HG03378 (cell line): ENCODE data around the gene TMEM141.
"Not testable (repeated sequence)": the region's sequence is repeated elsewhere in the genome, so short reads cannot be mapped to it uniquely, and the experiment has no call there.

Experiments
- ATAC-seq: cut with Tn5 transposase; IDR thresholded peaks from one replicate; pipeline ENCODE4 v1.9.1; 2021; ENCODE audit warnings: mild to moderate bottlenecking, moderate library complexity; ENCODE audit not compliant: unreplicated experiment

TMEM141 gene

GRCh38 chr9:136773386-136774044, 17.6 kb upstream of the TMEM141 start:
- no peak for ATAC-seq

GRCh38 chr9:136774416-136775045, 16.6 kb upstream of the TMEM141 start:
- ATAC-seq: no peak

DNA sequence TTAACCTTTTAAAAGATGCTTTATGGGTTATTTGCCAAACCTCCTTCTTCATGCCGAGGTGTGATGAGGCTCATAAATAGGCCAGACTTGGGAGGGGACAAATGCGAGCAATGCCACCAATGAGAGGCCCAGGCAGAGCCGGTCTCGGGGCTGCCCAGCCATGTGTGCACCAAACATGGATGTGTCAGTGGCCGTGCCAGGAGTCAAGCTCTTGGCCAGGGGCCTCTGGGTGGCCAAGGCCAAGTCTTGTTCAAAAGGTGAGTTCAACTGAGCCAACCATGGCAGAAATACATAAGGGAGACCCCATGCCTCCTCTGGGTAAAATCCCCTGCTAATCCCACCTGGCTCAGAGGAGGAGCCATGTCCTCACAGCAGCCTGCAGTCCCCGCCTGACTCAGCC, 16.0 kb upstream of the TMEM141 start:
- ATAC-seq: no peak

- ATAC-seq: no peak
Observed at GRCh38 chr9:136776947-136777346, 14.2 kb upstream of the TMEM141 start.

DNA sequence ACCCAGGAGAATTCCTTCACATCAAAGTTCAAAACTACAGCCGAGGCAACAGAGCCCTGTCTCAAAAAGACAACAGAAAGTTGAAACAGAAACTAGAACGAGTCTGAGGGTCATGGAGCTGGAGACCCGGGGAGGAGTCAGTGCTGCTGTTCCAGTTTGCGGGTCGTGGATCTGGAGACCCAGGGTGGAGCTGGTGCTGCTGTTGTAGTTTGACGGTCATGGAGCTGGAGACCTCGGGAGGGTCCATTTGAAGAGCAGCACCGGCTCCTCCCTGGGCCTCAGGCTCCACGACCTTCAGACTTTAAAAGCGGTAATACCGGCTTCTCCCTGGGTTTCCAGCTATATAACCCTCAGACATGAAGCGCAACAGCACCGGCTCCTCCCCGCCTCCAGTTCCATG, 13.8 kb upstream of the TMEM141 start:
- no peak for ATAC-seq

DNA sequence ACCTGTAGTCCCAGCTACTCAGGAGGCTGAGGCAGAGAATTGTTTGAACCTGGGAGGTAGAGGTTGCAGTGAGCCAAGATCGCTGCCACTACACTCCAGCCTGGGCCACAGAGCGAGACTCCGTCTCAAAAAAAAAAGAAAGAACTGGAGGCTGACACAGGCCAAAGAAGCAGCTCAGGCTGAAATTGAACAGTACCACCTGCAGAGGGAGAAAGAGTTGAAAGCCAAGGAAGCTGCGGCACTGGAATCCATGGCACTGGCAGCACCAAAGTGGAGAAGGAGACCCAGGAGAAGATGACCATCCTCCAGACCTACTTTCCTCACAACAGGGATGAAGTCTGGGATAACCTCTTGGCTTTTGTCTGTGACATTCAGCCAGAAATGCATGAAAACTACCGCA, 11.3 kb upstream of the TMEM141 start:
- ATAC-seq: no peak

DNA sequence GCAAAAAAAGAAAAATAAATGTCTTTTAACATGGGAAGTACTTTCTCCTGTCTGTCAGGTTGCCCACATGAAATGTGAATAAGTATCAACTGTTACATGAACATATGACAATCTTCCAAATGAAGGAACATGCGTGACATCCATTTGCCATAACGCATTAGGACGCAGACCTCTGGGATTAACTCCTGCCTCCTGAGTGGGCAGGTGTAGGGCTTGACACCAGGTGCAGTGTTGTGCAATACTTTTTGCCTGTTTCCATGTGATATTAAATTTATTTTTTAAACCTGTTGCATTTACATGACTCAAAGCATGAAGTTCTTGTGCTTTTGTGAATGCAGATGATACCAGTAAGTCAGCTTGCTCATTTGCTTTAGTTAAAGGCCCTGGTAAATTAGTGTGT, 8.7 kb upstream of the TMEM141 start:
- no peak for ATAC-seq

- ATAC-seq: no peak
Observed at GRCh38 chr9:136784249-136784996, 6.7 kb upstream of the TMEM141 start.

DNA sequence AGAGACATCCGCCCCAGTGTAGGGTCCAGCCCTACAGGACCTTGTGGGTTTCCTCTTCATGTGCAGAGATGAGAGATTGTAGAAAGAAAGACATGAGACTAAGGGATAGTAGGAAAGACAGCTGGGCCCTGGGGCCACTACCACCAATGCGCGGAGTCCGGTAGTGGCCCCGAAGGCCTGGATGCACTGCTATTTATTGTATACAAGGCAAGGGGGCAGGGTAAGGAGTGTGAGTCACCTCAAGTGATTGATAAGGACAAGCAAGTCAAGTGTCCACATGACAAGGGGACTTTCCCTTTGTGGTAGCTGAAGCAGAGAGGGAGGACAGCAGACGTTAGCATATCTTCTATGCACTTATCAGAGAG, 6.2 kb upstream of the TMEM141 start:
- ATAC-seq: no peak

DNA sequence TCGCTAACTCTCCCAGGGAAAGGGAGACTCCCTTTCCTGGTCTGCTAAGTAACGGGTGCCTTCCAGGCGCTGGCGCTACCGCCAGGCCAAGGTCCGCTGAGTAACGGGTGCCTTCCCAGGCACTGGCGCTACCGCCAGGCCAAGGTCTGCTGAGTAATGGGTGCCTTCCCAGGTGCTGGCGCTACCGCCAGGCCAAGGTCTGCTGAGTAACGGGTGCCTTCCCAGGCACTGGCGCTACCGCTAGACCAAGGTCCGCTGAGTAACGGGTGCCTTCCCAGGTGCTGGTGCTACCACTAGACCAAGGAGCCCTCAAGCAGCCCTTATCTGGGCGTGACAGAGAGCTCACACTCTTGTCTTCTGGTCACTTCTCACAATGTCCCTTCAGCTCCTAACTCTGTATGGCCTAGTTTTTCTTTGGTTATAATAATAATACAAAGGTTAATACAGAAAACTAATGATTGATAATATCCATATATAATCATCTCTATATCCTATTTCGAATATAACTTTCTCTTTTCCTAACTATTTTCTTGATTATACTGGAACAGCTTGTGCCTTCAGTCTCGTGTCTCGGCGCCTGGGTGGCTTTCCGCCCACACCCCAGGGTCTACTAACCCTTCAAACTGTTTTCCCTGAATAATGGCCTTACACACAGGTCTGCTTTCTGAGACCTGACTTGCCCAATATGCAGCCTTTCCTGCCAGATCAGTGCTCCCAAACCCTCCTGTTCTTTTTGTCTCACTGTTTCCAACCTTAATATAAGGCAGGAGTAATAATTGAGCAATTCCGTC, 5.4 kb upstream of the TMEM141 start:
- not testable (repeated sequence) for ATAC-seq

DNA sequence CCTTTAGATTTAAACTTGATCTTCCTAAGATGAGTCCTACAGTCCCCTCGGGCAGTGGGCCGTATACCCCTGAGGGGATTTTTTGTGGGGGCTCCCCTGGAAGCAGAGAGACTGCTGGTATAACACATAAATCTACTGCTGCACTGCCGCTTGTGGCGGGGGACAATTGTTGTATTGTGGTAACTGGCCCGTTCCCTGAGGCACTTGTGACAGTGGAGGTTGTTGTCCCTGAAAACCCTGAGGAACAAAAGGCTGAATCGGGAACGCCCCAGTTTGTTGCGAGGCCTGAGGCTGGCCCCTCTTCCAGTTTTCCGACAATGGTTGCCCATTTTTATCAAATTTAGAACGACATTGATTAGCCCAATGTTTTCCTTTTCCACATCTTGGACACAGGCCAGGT, 4.7 kb upstream of the TMEM141 start:
- ATAC-seq: no peak

DNA sequence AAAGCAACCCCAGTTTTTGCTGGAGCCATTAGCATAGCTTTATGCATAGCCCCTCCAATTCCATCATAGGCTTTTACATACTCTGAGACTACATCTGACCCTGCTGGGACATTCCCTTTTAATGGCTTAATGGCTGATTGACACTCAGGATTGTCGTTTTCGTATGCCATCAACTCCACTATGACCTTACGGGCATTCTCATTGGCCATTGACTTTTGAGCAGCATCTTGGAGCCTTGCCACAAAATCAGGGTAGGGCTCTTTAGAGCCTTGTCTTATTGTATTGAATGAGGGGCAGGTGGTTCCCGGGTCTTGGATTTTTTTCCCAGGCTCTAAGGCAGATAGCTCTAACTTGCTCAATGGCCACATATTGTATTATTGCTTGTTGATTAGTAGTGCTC, 4.2 kb upstream of the TMEM141 start:
- ATAC-seq: not testable (repeated sequence)

DNA sequence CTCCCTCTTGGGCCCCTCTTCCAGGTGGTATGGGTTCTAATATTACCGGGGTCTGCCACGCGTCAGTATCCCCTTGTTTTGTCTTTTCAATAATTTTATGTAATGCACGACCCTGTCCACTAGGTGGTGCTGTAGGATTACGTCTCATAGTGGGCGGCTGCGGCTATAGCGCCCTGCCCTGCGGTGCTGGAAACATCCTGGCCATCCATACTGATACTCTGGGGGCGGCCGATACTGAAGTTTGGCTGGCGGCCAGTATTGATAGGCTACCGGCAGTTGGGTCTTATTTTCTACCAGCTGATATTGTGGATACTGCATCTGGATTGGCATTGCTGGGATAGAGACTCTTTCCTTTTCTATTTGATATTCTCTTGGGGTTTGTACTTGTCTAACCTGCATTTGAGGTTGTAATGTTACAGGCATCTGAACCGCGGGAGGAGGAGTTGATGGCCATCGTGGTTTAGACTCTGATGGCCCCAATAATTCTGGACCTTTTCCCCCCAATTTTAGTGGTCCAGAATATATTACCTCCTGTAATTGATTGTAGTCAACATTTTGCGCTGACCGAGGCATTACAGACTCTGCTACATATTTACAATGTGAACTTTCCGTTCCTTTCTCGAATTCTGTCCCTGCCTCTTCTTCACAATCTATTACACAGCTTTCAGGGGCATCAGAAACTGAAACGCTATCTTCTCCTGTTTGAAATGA, 3.3 kb upstream of the TMEM141 start:
- ATAC-seq: no peak

DNA sequence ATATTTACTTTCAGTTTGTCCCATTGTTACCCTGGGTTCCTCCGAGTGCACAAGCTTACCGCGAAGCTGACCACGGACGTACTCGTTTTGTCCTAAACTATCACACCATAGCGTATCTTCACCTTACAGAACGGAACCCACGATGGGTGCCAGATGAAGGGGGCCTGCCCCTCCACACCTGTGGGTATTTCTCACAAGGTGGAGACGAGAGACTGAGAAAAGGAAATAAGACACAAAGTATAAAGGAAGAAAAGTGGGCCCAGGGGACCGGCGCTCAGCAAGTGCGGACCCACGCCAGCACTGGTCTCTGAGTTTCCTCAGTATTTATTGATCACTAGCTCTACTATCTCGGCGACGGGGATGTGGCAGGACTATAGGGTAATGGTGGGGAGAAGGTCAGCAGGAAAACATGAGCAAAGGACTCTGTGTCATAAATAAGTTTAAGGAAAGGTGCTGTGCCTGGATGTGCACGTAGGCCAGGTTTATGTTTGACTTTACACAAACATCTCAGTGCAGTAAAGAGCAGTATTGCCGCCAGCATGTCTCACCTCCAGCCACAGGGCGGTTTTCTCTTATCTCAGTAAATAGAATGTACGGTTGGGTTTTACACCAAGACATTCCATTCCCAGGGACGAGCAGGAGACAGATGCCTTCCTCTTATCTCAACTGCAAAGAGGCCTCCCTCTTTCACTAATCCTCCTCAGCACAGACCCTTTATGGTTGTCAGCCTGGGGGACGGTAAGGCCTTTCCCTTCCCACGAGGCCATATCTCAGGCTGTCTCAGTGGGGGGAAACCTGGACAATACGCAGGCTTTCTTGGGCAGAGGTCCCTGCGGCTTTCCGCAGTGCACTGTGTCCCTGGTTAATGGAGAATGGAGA, 2.3 kb upstream of the TMEM141 start:
- ATAC-seq: not testable (repeated sequence)

DNA sequence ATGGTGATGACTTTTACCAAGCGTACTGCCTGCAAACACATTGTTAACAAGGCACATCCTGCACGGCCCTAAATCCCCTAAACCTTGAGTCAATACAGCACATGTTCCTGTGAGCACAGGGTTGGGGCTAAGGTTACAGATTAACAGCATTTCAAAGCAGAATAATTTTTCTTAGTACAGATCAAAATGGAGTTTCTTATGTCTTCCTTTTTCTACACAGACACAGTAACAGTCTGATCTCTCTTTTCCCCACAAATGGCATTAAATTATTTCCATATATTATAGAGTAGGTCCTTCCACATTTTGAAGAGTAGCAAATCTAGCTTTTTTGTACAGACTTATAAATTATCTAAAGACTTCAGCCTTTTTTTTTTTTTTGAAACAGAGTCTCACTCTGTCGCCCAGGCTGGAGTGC, 1.6 kb upstream of the TMEM141 start:
- ATAC-seq: no peak

- peak; percentile 27 for ATAC-seq
Observed at GRCh38 chr9:136791516-136792276, 552 bp downstream of the TMEM141 start.

DNA sequence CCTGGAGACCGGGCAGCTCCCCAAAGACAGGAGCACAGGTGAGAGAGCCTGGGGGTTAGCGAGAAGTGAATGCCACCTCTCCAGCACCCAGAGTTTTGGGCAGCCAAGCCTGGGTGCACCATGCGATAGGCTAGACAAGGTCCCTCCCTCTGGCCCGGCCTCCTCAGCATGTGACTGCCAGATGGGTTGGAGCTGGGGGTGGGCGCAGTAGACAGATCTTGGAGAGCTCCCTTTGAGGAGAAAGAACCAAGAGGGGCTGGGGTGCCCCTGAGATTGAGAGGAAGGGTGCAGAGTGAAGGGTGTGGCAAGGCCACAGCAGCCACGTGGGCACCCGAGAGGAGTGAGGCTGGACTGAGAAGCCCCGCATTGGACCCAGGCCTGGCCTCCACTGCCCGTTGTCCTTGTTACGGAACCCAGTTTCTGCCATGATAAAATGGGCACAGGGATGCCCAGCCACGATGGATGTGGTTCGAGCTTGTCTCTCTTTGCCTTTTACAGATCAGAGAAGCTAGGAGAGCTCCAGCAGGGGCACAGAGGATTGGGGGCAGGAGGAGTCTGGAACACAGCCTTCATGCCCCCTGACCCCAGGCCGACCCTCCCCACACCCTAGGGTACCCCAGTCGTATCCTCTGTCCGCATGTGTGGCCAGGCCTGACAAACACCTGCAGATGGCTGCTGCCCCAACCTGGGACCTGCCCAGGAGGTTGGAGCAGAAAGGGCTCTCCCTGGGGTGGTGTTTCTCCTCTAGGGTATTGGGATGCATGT, 1.4 kb downstream of the TMEM141 start:
- ATAC-seq: no peak
